Activated T-cell treated with anti-CD3 and anti-CD28 coated beads, Interleukin-2, amount 50 U/mL, for 1 hour (primary cell): ENCODE data around the gene AMTN.

Source experiments
- DNase-seq: peaks from one replicate; pipeline ENCODE4 v3.0.0-alpha.2; 2020

Gene AMTN

DNA sequence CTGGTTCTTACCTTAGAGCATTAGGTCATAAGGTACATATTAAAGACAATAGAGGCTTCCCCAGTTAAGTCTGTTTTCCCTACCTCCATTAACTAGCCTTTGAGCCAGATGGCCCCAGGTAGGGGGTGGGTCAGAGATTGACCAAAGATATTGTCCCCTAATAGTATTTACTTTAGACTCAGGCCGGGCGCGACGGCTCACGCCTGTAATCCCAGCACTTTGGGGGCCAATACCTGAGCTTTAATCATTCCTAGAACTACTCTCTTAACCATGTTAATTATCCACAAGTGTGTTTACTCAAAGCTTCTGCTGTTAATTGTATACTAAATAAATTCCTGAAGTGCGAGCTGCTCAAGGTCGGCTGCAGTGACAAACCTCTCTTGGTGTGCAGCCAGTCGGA lies 45.7 kb downstream of the AMTN start:
- DNase-seq, result no peak

DNA sequence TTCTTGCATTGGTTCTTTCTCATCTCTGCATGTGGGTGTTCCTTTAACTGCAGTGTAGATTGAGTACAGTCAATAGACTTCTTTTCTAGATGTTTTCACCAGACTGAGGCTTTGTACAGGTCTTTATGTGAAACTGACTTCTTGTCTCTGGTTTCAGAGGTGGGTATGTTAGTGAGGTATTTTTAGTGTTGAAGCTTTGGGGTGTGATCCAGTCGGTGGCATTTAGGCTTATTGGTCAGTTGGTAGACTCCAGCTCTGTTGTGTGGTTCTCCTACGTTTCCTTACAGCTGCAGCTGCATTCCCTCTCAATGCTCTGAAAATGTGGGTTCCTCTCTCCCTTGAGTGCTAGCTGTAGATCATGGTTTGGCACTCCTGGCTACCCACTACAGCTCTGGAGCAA lies 52.4 kb downstream of the AMTN start:
- no peak for DNase-seq

DNA sequence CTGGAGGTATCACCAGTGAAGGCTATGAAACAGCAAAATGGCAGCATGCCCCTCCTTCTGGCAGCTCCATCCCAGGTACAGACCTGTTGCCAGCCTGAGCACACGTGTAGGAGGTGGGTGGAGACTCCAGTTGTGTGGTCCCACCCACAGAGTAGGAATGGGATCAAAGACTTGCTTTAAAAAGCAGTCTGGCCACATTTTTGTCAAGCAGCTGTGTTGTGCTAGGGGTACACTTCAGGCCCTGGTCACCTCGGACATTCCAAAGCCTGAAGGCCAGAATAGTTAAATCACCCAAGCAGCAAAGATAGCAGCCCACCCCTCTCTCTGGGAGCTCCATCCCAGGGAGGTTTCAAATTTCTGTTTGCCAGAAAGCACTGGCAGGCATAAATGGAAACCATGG lies 53.4 kb downstream of the AMTN start:
- DNase-seq, result no peak

DNA sequence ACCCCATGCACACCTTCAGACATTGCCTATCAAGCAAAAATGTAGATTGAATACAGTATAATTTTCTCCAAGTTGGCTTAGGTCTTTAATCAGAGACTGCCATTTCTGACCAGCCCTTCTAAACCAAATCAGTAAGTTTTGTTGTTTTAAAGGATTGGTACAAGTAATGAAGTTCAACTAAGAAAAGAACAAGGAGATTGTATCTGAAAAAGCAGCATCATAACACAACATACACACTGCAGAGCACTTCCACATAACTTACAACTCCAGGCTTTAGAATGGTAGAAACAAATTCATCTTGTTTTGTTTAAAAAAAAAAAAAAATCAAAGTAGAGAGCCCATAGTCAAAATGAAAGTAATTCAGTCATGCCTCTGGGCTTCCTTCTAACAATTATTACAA lies 57.6 kb downstream of the AMTN start:
- no peak for DNase-seq

DNA sequence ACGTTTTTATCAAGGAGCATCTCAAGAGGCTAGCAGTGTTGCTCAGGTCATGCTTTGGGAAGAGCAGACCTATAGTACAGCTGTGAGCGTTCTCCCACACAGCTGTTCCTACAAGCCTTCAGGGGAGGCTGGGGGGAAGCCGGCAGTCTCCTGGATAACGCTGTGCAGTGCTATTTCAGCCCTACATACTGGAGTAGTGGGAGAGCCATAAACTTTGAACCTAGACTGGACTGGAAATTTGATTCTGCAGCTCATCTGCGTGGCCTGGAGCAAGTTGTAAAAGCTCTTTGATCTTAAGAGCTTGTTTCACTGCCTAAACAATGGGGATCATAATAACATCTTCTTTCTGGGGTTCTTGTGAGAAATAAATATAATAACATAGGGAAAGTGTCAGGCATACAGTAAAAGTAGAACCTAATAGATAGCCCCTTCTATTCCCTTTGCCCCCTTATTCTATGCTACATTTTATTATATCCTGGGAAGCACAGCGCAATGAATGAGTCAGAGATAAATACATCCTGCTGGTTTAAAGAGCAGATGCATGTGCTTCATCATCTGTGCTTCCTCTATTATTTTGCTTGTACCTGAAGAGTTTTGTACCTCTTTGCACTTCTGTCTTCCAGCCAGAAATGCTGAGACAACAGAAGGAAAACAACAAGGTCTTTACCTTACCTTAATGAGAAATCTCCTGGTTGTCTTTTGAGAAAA lies 59.0 kb downstream of the AMTN start:
- DNase-seq, result no peak

DNA sequence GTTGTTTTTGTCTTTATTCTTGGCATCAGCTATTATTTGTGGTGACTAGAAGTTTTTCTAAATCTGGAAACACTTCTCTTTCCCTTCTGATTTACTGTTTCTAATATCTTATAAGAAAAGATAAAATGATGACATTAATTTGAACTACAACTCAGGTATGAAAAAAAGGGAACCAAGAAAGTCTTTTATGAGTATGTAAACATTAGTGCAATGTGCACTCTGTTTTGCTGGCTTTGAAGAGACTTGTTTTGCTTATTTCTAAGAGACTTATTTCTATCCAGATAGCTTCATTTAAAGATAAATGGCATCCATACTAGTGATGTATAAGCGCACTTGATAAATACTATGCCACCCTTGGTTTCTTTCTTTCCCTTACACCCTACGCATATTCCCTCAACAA lies 63.6 kb downstream of the AMTN start:
- DNase-seq, result no peak
